ENCODE measurements around the gene PAF1. TPM values are rescaled to one million over a fixed set of nuclear protein-coding genes. Genes with fewer than 3 reads are reported as not detected.

PAF1 gene
- total RNA-seq, 2 donors from 2014 or later = 16.9 to 49.8 TPM

- Histone ChIP-seq H3K9me3 (no peaks in the 10 kb centered on the region), H3K4me1 (peaks cover 10% of the 10 kb centered on the region), H3K27ac (no peak overlapping the region), H3K4me3 (no peak overlapping the region), H3K36me3 (replicated peaks in 1 of 2; ENCODE audit: insufficient read depth in 1 of 2, low read depth in 2 of 2) (peaks cover 0 to 2% of the 10 kb centered on the region in 2 donors), H3K27me3 (no peaks in the 10 kb centered on the region)
- DNase-seq (no peak), ATAC-seq (no peak)
- 95 to 98% methylated on average over 3 of the region's 3 CpGs for WGBS, 2 donors
- intact Hi-C loops (cut with DNase I) = no loop called here
- no peak for TF ChIP-seq POLR2A (IDR thresholded peaks at IDR 0.05)
- TF ChIP-seq CTCF (IDR thresholded peaks at IDR 0.05) = no peak
Measured at GRCh38 chr19:39350156-39350555, 40.8 kb downstream of the PAF1 start.

DNA sequence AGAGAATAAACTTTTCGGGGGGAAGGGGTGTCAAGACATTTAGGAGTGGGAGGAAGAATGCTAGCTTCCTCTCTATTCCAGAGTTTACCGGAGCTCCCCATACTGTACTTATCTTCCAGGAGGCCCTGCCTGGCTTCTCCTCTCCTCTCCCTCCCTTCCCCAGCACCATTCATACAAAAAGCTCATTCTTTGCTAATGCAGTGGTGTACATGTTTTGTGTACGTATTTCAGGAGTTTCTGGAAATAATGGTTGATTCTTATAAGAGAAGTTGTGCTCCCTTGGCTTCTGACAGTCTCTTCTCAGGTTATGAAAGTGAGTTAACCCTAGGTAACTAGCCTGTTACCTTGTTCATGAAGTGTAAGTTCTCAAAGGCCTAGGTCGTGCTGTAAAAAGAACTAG lies 41.6 kb downstream of the PAF1 start:
- H3K4me1 ChIP-seq = peaks cover 19% of the 10 kb centered on the region
- ATAC-seq (no peak), DNase-seq (no peak)
- H3K9me3 ChIP-seq = no peaks in the 10 kb centered on the region
- no peaks in the 10 kb centered on the region for H3K27me3 ChIP-seq
- no peak overlapping the region for H3K4me3 ChIP-seq
- no peaks in the 10 kb centered on the region for H3K36me3 ChIP-seq (replicated peaks in 1 of 2; ENCODE audit: insufficient read depth in 1 of 2, low read depth in 2 of 2)
- TF ChIP-seq POLR2A (IDR thresholded peaks at IDR 0.05) (no peak), CTCF (IDR thresholded peaks at IDR 0.05) (no peak)
- intact Hi-C loops (cut with DNase I) = loop anchor here (5.0 to 10.0 kb wide), 2 partner anchors 33 to 65 kb away; partner anchors contain the start of gene PLEKHG2
- WGBS, 2 donors = 83 to 86% methylated on average over 4 of the region's 4 CpGs
- H3K27ac ChIP-seq = no peak overlapping the region

GRCh38 chr19:39347332-39348164 lies 43.4 kb downstream of the PAF1 start:
- ATAC-seq (no peak), DNase-seq (no peak)
- WGBS, 2 donors = 85 to 100% methylated on average over 4 of the region's 4 CpGs
- H3K27ac ChIP-seq = no peak overlapping the region
- H3K4me3 ChIP-seq = no peak overlapping the region
- intact Hi-C loops (cut with DNase I) = loop anchor here (5.0 to 10.0 kb wide), 2 partner anchors 35 to 67 kb away; partner anchors contain the start of gene PLEKHG2
- no peaks in the 10 kb centered on the region for H3K9me3 ChIP-seq
- no peaks in the 10 kb centered on the region for H3K27me3 ChIP-seq
- TF ChIP-seq CTCF (IDR thresholded peaks at IDR 0.05) = no peak
- TF ChIP-seq POLR2A (IDR thresholded peaks at IDR 0.05) = no peak
- H3K36me3 ChIP-seq (replicated peaks in 1 of 2; ENCODE audit: insufficient read depth in 1 of 2, low read depth in 2 of 2) = no peaks in the 10 kb centered on the region
- H3K4me1 ChIP-seq = peaks cover 34% of the 10 kb centered on the region

DNA sequence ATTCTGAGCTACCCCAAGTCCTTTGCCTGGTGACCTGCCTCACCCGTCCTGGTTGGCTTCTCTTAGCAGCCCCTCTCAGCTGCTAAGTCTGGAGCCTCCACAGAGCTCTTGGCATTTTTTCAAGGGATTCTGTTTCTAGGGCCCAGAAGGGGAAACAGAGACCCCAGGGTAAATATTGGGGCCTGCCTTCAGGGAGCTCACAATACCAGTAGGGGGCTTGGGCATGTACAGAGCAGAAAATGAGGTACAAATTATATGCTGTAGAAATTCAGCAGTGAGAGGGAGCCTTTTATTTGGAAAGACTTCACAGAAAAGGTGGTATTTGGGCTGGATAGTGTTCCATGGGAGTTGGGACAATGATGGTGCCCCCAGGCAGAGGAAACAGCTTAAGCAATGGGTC lies 45.0 kb downstream of the PAF1 start:
- intact Hi-C loops (cut with DNase I) = loop anchor here (5.0 to 10.0 kb wide), 2 partner anchors 36 to 69 kb away; partner anchors contain the start of gene PLEKHG2
- Histone ChIP-seq H3K4me3 (no peak overlapping the region), H3K36me3 (replicated peaks in 1 of 2; ENCODE audit: insufficient read depth in 1 of 2, low read depth in 2 of 2) (no peaks in the 10 kb centered on the region), H3K27me3 (no peaks in the 10 kb centered on the region), H3K27ac (no peak overlapping the region), H3K4me1 (peaks cover 36% of the 10 kb centered on the region), H3K9me3 (no peaks in the 10 kb centered on the region)
- 91 to 93% methylated on average over 1 of the region's 1 CpG for WGBS, 2 donors
- no peak for ATAC-seq
- no peak for DNase-seq
- no peak for TF ChIP-seq POLR2A (IDR thresholded peaks at IDR 0.05)
- TF ChIP-seq CTCF (IDR thresholded peaks at IDR 0.05) = no peak
